Stimulated activated CD4-positive, alpha-beta T cell treated with anti-CD3 and anti-CD28 coated beads, Interleukin-4, amount 100 ng/mL, for 48 hours (primary cell): ENCODE measurements around the gene GNB4.

Experiments
- DNase-seq, 2 donors: peaks; one replicate each; pipeline ENCODE4 v3.0.0-alpha.2; 2020; ENCODE audit warnings: low read depth in 2 of 2

Gene GNB4

DNA sequence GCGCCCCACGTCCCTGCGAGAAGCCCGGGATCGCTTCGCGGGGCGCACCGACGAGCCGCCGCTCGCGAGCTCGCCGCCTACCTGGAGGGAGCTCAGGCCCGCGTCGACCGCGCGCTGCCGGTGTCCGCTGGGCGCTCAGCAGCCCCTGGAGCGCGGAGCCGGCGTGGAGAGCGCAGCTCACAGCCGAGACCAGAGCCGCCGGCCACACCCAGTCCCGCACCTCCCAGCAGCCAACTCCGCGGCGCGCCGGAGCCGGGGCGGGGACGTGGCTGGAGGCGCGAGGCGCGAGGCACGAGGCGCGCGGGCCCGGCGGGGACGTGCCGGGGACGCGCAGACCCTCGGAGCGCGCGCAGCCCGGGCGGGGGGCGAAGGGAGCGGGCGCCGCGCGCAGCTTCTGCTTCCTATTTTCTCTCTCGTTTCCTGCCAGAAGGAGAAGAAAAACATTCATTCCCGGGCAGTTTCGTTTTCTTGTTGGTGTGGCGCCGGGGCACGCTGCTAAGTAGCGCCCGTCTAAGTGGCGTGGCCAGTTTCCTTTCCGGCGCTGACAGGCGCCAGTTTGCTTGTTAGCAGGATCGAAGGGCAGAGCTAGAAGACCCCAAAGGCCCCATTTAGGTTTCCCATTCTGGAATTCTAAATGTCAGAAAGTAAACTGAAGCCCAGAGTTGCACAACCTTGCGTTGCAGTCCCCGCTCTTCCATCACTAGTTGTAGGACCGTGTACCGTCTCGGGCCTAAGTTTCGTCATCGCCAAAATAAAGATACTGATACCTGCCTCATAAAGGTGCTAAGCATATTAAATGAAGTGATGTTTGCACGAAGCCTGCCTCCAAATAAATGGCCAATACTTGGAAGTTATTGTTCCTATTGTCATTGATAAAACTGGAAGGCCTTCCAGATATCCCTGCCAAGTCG lies at the start of gene GNB4:
Gene GNB4 (minus strand): TSS at position 206 of the 911 bp plus-strand sequence. CDS start 25,270 bp downstream, outside the sequence.
- DNase-seq, result peak; percentile 18 to 38

DNA sequence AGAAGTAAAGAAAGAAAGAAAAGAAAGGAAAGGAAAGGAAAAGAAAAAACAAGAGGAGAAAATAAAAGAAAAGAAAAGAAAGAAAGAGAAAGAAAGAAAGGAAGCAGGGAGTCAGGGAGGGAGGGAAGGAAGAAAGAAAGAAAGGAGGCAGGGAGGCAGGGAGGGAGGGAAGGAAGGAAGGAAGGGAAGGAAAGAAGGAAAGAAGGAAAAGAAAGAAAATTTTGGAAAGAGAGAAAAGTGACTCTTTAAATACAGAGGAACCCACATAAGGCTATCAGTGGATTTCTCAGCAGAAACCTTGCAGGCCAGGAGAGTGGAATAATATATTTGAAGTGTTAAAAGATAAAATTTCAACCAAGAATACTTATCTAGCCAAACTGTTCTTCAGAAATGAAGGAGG lies 44.2 kb upstream of the GNB4 start:
- no peak for DNase-seq

DNA sequence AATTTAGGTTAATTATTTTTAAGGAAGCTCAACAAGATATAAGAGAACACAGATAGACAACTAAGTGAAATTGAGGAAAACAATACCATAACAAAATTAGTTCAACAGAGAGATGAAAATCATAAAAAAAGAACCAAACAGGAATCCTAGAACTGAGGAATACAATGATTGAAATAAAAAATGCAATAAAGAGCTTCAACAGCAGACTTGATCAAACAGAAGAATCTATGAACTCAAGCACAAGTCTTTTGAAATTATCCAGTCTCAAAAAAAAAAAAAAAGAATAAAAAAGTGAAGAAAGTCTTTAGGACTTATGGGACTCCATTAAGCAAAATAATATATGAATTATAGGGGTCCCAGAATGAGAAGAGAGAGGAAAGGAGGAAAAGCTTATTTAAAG lies 42.0 kb upstream of the GNB4 start:
- DNase-seq, result no peak

DNA sequence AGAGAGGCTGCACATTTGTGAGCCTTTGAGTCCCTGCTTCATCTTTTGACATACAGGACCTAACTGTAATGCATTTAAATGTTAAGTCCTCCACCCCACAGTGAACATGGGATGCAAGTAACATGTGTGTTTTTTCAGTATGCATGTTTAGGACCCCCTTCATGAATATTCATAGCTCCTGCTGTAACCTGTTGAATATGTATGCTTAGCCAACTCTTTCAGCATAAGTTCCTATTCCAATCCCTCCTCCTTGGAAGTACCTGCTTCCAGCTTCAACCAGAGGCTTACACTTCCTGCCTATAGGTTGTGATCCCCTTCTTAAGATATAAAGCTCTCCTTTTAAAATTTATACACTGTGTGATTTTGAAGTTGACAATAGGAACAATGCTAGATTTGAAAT lies 36.9 kb upstream of the GNB4 start:
- no peak for DNase-seq

DNA sequence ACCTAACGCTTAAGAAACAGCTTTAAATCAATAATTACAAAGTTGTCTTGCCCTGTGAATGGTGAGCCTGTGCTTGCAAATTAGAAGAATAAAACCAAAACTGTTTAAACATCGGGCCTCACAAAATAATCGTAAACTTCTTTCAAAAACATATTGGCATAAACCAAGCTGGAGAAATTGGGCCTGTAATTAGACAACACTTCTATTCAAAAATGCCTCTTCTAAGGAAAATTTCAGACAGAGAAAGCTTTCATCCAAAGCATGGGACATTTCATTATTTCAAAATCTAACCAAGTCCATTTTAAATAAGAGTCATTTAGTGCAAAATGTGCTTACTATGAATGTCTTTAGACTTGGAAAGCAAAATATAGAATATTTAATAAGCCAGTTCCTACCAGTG lies 35.5 kb upstream of the GNB4 start:
- DNase-seq, result no peak

DNA sequence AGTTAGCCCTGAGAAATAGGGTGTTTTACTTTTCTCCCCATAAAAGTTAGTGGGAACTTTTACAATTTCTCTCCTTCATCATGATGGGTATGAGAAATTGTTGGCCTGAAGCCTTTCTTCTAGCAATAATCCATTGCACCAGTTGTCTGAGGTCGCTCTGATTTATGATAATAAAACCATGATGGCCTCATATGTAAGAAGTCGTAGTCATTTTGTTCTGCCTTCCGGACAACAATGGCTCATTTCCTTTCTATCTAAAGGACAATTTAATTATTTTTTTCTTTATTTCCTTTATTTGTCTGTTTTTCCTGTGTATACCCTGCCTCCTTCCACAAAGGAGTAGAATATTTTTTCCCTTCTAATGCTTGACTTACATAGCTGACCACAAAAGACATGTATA lies 31.6 kb upstream of the GNB4 start:
- DNase-seq, result no peak

DNA sequence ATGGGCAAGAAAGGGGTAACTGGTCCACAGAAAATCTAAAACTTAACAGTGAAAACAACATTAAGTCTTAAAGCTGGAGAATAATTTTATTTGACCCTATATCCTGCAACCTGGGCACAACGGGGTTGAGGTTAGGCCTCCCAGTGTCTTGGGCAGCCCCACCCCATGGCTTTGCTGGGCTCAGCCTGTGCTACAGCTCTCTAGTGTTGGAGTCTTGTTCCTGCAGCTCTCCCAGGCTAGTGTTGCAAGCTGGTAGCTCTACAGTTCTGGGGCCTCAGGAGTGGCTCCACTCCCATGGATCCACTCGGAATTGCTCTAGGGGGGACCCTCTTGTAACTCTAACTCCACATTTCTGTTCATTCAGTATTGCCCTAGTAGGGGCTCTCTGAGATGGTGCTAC lies 24.9 kb upstream of the GNB4 start:
- no peak for DNase-seq

DNA sequence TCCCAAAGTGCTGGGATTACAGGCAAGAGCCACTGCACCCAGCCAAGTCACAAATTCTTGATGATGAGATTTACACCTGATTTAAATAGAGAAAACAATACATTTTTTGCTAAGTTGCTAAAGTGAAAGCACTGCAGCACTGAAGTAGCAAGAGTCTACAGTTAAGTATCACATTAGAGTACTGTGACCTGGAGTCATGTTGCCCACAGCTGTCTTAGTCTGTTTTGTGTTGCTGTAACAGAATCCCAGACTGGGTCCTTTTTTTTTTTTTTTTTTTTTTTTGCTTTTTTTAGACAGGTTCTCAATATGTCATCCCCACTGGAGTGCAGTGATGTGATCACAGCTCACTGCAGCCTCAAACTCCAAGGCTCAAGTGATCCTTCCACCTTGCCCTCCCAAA lies 23.2 kb upstream of the GNB4 start:
- no peak for DNase-seq

DNA sequence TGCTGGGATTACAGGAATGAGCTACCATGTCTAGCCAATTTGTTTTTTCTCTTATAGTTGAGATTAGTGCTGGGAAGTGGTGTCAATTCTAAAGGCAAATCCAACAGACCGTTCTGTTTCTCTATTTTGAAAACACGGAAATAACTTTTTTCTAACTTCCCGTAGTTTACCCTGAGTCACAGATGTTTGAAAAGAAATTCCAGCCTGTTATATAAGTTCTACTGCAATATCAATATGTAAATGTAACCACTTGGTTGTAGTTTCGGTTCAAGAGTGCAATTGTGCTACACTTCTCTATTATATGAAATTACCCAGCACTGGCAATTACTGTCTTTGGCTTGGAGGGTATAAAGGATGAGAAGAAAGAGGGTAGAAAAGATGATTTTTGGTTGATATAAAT lies 22.3 kb upstream of the GNB4 start:
- no peak for DNase-seq

DNA sequence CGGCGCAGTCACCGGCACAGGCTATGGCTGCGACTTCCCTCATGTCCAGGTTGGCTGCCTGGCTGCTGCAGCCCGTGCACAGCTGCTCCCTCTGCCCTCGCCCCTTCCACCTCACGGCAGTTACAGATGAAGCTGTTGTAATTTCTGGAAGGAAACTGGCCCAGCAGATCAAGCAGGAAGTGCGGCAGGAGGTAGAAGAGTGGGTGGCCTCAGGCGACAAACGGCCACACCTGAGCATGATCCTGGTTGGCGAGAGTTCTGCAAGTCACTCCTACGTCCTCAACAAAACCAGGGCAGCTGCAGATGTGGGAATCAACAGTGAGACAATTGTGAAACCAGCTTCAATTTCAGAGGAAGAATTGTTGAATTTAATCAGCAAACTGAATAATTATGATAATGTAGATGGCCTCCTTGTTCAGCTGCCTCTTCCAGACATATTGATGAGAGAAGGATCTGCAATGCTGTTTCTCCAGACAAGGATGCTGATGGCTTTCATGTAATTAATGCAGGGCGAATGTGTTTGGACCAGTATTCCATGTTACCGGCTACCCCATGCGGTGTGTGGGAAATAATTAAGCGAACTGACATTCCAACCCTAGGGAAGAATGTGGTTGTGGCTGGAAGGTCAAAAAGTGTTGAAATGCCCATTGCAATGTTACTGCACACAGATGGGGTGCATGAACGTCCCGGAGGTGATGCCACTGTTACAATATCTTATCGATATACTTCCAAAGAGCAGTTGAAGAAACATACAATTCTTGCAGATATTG lies 13.2 kb upstream of the GNB4 start:
- DNase-seq, result no peak

DNA sequence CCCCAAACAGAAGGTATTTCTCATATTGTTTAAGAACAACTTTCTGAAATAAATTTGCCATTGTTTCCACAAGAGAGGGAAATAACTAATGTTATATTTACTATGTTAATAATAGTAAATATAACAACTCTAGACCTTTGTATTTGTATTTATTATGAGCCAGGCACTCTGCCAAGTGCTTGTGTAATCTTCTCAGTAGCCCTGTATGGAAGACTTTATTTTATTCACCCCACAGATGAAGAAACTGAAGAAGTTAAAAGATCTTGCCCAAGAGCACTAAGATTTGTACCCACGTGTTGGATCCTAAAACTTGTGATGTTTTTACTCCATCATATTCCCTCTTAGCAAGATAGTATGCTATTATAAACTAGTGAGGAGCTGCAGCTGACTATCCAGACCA lies 12.0 kb upstream of the GNB4 start:
- no peak for DNase-seq

DNA sequence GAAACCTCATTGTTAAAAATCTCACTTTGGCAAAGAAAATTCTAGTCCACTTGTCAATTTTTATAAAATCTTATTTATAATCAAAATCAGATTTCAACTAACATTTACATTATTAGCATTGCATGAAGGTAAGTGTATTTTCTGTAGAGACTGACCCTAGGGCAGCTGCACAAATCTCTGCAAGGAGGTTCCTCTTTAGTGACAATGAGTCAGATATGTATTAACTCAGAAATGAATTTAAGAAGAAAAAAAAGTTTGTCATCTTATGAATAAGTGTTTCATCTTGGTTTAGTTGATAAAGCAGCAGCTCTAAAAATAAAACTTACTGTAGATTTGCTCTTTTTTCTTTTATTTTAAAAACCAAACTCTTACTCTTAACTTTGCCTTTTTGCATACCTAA lies 9.0 kb upstream of the GNB4 start:
- DNase-seq, result no peak

DNA sequence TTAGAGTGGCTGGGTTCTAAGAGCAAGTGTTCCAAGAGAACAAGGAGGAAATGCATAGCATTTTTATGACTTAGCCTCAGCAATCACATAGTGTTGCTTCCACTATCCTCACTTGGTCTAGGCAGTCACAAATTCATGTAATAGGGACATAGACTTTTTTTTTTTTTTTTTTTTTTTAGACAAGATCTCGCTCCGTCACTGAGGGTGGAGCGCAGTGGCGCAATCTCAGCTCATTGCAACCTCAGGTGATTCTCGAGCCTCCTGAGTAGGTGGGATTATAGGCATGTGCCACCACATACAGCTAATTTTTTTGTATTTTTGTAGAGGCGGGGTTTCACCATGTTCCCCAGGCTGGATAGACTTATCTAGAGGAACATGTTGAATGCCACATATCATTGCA lies 4.7 kb upstream of the GNB4 start:
- DNase-seq, result no peak

DNA sequence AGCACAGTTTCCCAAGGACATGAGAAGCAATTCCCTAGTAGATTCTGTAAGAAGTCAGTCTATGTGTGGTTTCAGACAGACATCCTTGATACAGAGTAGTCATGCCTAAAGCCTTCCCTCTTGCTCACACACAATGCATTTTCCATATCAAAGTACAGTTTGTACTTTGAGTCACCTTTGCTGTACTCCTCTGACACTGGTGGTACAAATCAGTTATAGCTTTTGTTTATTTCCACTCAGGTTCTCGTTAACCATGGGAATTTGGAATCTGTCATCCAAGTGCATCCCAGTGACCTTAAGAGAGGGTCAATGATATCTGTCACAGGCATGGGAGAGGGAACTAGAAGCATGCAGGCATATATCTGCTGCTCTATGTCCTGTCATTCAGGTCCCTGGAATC lies 3.6 kb upstream of the GNB4 start:
- DNase-seq, result no peak

DNA sequence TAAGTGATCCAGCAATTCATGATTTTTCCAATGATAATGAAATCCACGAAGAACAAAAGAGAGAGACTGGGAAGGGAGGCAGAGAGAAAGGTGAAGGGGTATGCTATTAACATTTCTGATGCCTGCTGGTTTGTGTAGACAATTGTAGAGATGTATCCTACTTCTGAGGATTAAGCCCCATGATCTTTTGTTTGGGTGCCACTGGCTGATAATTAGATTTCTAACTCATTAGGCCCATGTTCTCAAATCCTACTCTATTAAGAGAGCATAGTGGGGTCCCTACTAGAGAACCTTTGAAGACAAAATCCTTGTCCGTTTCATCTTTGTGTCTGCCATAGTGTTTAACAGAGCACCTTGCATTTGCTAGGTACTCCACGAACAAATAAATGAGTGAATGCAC lies 2.7 kb upstream of the GNB4 start:
- DNase-seq, result no peak

DNA sequence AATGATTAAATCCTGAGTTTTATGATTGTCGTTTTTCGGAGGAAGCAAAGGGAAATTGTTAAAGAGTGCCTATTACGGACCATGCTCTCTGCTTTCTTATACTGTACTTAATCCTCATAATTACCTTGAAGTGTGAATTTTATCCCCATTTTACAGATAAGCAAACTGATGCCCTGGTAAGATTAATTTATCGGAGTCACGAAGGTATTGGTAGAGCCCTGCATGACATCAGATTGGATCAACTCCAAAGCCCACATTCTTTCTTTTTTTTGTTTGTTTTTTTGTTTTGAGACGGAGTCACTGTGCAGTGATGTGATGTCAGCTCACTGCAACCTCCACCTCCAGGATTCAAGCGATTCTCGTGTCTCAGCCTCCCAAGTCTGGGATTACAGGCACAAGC lies 1.6 kb upstream of the GNB4 start:
- no peak for DNase-seq

DNA sequence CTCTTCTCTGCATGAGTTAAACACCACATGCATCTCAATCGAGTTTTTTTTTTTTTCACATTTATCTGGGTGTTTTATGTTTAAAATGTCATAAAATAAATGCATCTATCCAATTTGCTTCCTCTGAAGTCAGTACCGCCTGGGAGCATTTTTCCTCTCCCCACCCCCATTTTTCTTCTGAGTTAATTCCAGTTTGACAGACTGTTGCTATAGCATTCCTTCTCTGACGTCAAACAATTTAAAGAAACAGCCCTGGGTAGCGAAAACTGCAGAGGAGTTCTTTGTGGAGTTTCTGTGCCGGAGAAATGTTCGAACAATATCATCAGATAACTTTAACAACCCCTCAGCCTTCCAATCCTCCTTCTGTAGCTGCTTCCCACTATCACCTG lies 900 bp upstream of the GNB4 start:
- DNase-seq, result no peak

DNA sequence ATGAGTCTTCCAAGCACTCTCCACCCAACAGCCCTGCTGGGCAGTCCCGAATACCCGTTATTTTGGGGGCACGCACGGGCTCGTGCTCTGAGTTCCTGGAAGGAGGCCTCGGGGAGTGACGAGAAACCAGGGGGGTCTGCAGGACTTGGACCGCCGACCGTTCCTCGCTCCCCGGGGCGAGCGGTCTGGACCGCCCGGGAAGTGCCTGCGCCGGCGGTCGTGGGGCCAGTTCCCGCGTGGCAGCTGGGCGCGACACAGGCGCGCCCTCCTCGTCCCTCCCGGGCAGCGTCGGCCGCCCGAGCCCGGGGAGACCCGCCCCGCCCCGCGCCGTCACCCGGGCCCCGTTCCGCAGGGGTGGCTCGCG lies 387 bp downstream of the GNB4 start:
- no peak for DNase-seq

DNA sequence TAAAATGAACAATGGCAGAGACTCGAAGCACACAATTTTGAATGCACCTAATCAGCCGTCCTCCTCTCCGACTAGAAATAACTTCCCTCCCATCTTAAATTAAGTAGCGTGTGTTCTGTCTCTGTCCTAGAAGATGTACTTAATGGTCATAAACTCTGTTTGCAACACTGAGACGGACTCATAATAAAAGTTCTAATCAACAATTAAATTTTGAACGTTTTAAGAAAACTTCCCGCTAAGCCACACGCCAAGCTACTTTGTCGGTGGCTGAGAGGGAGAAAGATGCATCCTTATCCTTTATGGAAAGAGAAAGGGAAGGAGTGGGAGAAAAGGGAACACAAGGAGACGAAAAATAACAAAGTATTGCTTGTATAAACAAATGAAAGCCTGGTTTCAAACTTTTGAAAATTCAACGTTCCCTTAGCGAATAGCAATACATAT lies 989 bp downstream of the GNB4 start:
- no peak for DNase-seq

DNA sequence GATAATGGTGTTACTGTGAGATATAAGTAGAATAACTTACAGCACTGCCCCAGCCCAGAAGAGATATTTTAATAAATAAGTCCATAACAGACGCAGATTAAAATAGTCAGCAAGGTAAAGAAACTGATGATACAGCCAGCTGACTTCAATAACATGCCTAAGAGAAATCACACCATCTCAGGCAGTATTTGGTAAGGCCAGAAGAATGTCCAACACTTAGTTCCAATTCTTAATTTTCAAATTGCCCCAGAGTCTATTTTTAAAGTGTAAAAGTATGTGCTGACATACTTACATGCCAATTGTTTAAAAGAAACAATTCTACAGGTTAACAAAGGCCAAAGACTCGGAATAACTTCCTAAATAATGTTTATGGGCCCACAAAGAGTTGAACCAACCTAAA lies 1.6 kb downstream of the GNB4 start:
- DNase-seq, result no peak

DNA sequence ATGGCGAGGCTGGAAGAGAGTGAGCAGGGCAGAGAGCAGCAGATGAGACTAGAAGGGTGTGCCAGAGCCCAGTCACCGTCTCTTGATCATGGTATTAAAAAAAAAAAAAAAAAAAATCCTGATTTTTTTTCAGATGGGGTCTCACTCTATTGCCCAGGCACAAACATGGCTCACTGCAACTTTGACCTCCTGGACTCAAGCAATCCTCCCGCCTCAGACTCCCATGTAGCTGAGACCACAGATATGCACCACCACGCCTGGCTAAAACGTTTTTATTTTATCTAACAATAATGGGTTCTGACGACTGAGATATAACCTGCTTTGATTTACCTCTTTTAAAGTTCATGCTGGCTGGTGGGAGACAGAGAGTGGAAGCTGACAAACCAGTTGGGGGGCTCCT lies 4.0 kb downstream of the GNB4 start:
- DNase-seq, result no peak

DNA sequence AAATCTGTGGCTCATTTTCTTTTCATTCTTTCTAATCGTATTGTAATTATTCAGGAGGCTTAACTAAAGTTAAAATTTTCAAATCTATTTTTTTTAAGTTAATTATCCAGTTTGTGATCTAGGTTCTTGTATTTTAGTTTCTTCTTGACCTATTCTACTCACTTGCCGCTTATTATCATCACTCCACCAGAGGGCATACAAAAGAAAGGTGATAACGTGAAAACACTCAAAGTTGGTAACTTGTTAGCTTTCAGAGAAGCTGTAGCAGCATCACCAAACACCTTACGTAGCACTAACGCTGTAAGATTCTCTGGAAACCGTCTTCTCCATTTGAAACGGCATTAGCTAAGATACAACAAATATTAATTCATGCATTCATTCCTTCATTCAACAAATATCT lies 4.8 kb downstream of the GNB4 start:
- DNase-seq, result no peak

DNA sequence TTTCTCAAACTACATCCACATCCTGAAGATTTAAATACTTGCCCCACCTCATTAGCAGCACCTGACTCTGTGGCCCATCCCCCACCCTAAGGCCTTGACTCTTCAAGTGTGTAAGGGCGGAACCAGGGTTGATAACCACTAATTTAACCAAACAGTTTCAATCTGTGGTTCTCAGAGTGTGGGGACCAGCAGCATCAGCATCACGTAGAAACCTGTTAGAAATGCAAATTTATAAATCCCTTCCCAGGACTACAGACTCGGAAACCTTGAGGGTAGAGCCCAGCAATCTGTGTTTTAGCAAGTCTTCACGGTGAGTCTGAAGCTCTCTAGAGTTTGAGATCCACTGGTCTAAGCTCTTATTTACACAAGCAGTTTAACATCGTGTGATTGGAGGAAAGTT lies 12.4 kb downstream of the GNB4 start:
- DNase-seq, result no peak
